GM18858 (cell line): ENCODE measurements around the gene SORCS2.
"Not testable (repeated sequence)": the region's sequence is repeated elsewhere in the genome, so short reads cannot be mapped to it uniquely, and the experiment has no call there.

Experiments
- ATAC-seq: cut with Tn5 transposase; IDR thresholded peaks from one replicate; pipeline ENCODE4 v1.9.1; 2021; ENCODE audit not compliant: unreplicated experiment

Gene SORCS2

GRCh38 chr4:7591409-7592053 is 399.2 kb downstream of the SORCS2 start:
- ATAC-seq, result no peak

GRCh38 chr4:7593646-7594412 is 401.5 kb downstream of the SORCS2 start:
- ATAC-seq, result no peak

GRCh38 chr4:7595934-7596461 is 403.7 kb downstream of the SORCS2 start:
- ATAC-seq, result no peak

GRCh38 chr4:7596918-7597606 is 404.7 kb downstream of the SORCS2 start:
- ATAC-seq, result no peak

- no peak for ATAC-seq
Observed at GRCh38 chr4:7598939-7599790, 406.8 kb downstream of the SORCS2 start.

GRCh38 chr4:7600247-7600646 is 407.9 kb downstream of the SORCS2 start:
- ATAC-seq, result no peak

GRCh38 chr4:7602166-7602565 is 409.8 kb downstream of the SORCS2 start:
- not testable (repeated sequence) for ATAC-seq

- ATAC-seq, result no peak
Observed at GRCh38 chr4:7607156-7607910, 415.0 kb downstream of the SORCS2 start.

- ATAC-seq, result no peak
Observed at GRCh38 chr4:7608046-7608445, 415.7 kb downstream of the SORCS2 start.

GRCh38 chr4:7609316-7609715 is 417.0 kb downstream of the SORCS2 start:
- no peak for ATAC-seq

GRCh38 chr4:7610022-7610670 is 417.8 kb downstream of the SORCS2 start:
- ATAC-seq, result no peak

- ATAC-seq, result no peak
Observed at GRCh38 chr4:7610841-7611240, 418.5 kb downstream of the SORCS2 start.

- ATAC-seq, result no peak
Observed at GRCh38 chr4:7612311-7612897, 420.1 kb downstream of the SORCS2 start.

- no peak for ATAC-seq
Observed at GRCh38 chr4:7614350-7614949, 422.1 kb downstream of the SORCS2 start.

- ATAC-seq, result no peak
Observed at GRCh38 chr4:7616193-7616592, 423.9 kb downstream of the SORCS2 start.

- no peak for ATAC-seq
Observed at GRCh38 chr4:7618361-7618760, 426.0 kb downstream of the SORCS2 start.

- no peak for ATAC-seq
Observed at GRCh38 chr4:7620086-7620813, 427.9 kb downstream of the SORCS2 start.

GRCh38 chr4:7620814-7621176 is 428.5 kb downstream of the SORCS2 start:
- no peak for ATAC-seq
